HTR-8/SVneo (cell line): ENCODE results near the gene LRRN3.

Source experiments
- DNase-seq: peaks from one replicate; pipeline ENCODE4 v3.0.0; 2011; ENCODE audit warnings: low spot score, mixed read lengths; ENCODE audit not compliant: insufficient read length
- FAIRE-seq: peaks from 2 replicates; lab custom pipeline; 2011; peaks lifted over from hg19 to GRCh38; lab: Jason Lieb, UNC

LRRN3 gene

GRCh38 chr7:111150709-111151108 is 59.8 kb downstream of the LRRN3 start:
- no peak for DNase-seq
- FAIRE-seq, result no peak

DNA sequence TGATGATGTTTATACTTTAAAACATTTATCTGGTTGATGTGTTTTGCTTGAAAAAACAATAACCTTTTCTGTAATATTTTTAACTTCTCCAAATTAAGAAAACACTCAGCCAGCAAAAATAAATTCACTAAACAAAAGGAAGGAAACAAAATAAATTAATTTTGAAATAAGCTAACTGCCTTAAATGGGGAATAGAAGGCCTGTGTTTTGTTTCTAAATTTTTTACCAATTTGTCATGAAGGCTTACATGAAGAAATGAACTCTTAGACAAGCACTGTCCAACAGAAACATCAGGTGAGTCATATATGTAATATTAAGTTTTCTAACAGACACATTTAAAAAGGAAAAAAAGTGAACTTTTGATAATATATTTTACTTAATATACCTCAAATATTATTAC is 68.5 kb downstream of the LRRN3 start:
- DNase-seq (no peak), FAIRE-seq (no peak)

- DNase-seq, result no peak
- FAIRE-seq, result no peak
Observed at GRCh38 chr7:111160297-111160696, 69.4 kb downstream of the LRRN3 start.

DNA sequence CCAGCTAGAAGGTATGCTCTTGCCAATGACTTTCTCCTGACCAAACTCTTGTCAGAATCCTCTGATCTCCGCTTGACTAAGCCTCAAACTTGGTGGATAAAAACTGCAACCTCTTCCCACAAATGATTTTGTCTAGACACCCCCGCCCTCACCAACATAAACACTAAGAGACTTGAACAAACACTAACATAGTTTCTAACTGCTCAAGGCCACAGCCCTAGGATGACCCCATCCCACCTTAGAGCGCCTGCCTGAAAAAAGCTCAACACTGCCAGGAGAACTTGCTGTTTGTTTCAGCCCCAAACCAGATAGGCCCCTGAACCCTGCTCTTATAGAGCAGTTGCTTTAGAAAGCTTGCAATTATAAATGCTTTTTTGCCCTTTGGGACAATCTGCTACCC is 71.8 kb downstream of the LRRN3 start:
- FAIRE-seq (no peak), DNase-seq (no peak)

DNA sequence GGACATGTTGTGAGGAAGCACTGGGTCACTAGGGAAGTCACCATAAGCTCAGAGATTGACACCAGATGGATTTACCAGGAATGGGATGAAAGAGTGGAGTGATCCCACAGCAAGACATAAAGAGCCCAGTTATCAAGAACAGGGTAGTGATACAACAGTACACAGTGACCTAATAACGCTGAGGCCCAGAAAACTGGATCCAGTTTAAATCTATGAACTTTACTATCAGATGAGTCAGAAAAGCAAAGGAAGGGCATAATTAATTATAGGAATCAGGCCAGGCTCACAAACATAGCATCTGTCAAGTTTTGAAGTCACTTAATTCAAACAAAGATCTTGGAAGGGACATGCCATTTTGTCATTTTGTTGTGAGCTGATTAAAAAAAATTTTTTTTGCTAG is 73.5 kb downstream of the LRRN3 start:
- FAIRE-seq, result no peak
- DNase-seq, result no peak

DNA sequence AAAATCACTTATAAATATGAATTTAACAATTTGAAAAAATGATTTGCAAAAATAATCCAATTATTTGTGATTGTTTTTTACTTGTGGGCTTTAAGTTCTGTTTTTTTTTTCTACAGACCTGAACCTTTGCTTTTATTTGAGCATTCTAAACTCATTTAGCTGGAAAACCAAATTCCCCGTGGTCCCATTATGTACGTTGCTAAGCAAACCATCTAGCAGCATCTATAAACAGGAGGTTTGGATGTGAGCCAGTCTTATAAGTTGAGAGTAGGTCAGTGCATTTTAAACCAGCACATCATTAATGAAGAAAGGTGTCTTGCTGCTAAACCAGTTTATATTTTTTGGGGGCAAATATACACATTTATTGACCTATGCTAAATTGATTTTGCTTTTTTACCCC is 77.3 kb downstream of the LRRN3 start:
- DNase-seq, result no peak
- no peak for FAIRE-seq

GRCh38 chr7:111172564-111173257 is 81.8 kb downstream of the LRRN3 start:
- DNase-seq, result no peak
- FAIRE-seq, result no peak

DNA sequence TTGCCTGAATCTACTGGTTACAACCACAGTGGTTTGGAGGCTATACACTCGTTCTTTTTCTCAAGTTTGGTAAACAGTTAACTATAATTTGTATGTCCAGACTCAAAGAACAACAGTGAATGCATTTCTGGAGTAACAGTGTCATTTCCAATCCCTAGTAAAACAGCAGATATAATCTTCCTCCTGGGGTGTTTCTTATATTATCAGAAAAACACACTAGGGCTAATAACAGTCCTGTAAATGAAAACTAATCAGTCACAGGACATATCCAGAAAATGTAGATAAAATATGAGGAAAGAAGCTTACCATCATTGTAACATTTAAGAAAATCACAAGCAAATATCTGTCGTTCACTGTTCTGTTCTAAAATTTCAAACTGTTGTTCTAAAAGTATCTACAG is 82.6 kb downstream of the LRRN3 start:
- no peak for FAIRE-seq

DNA sequence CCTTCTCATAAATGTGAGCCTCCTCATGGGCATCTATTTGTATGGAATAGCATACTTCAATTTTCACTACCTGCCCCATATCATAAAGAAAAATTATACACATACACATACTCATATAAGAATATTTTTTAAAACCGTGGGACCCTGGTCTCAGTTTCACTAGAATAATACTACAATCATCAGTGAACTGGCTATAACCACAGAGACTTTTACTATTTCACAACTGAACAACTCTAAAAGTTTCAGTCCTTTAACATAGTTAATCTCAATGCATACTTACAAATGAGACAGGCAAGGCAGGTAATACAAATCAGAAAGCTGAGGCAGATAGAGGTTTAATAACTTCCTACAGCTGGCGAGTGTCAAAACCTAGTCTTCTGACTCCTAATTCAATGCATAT is 83.1 kb downstream of the LRRN3 start:
- FAIRE-seq (no peak), DNase-seq (no peak)

More for the DNA sequence above, 82.6 kb downstream of the LRRN3 start:
- DNase-seq, result no peak

DNA sequence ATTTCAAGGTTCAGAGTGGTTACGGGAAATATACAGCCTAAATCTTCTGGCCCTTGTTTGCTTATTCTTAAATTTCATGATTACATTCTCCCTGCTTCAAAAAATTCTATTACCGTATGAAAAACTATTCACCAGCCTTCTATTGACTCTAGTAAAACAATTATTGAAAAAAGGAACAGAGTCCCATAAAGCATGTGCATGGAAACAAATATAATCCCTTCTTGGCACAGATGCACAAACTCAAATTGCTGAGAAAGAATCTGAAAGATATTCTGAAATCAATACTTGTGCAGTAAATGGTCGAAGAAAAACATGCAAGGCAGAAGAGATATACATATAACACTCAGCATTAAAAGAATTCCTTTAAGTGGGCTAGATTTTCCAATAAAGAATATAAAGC is 83.6 kb downstream of the LRRN3 start:
- FAIRE-seq, result no peak
- DNase-seq, result no peak
